ENCODE results near the gene ABHD6.
"Not testable (repeated sequence)": the region's sequence is repeated elsewhere in the genome, so short reads cannot be mapped to it uniquely, and the experiment has no call there.

Gene ABHD6

GRCh38 chr3:58243976-58244585 is 6.5 kb downstream of the ABHD6 start:
- DNase-seq = no peak

GRCh38 chr3:58246148-58247047 is 8.8 kb downstream of the ABHD6 start:
- no peak for DNase-seq

GRCh38 chr3:58249358-58250092 is 11.9 kb downstream of the ABHD6 start:
- no peak for DNase-seq

GRCh38 chr3:58250093-58250707 is 12.6 kb downstream of the ABHD6 start:
- DNase-seq = no peak

- no peak for DNase-seq
Observed at GRCh38 chr3:58251631-58252035, 14.0 kb downstream of the ABHD6 start.

GRCh38 chr3:58254144-58254543 is 16.6 kb downstream of the ABHD6 start:
- no peak for DNase-seq

- DNase-seq = no peak
Observed at GRCh38 chr3:58256061-58256460, 18.5 kb downstream of the ABHD6 start.

GRCh38 chr3:58256511-58256910 is 18.9 kb downstream of the ABHD6 start:
- DNase-seq = no peak

GRCh38 chr3:58258392-58259055 is 20.9 kb downstream of the ABHD6 start:
- DNase-seq = no peak

GRCh38 chr3:58260261-58260731 is 22.7 kb downstream of the ABHD6 start:
- no peak for DNase-seq

- no peak for DNase-seq
Observed at GRCh38 chr3:58260733-58261132, 23.1 kb downstream of the ABHD6 start.

GRCh38 chr3:58261954-58262666 is 24.5 kb downstream of the ABHD6 start:
- no peak for DNase-seq

GRCh38 chr3:58266577-58266976 is 29.0 kb downstream of the ABHD6 start:
- DNase-seq = no peak

- DNase-seq = not testable (repeated sequence)
Observed at GRCh38 chr3:58267543-58267942, 30.0 kb downstream of the ABHD6 start.

GRCh38 chr3:58269356-58269755 is 31.8 kb downstream of the ABHD6 start:
- no peak for DNase-seq

- DNase-seq = no peak
Observed at GRCh38 chr3:58270485-58270884, 32.9 kb downstream of the ABHD6 start.

GRCh38 chr3:58271901-58272501 is 34.4 kb downstream of the ABHD6 start:
- no peak for DNase-seq

- DNase-seq = no peak
Observed at GRCh38 chr3:58272891-58273290, 35.3 kb downstream of the ABHD6 start.

GRCh38 chr3:58273362-58273761 is 35.8 kb downstream of the ABHD6 start:
- DNase-seq = not testable (repeated sequence)

- DNase-seq = no peak
Observed at GRCh38 chr3:58274027-58274614, 36.5 kb downstream of the ABHD6 start.

- no peak for DNase-seq
Observed at GRCh38 chr3:58281069-58281468, 43.5 kb downstream of the ABHD6 start.
